ENCODE results near the gene TMEM219.

- no peak for TF ChIP-seq CTCF (IDR thresholded peaks at IDR 0.05)
- no peak for TF ChIP-seq POLR2A (IDR thresholded peaks at IDR 0.05)
- TF ChIP-seq EP300 (IDR thresholded peaks at IDR 0.05): no peak
- no peak for TF ChIP-seq POLR2AphosphoS5 (IDR thresholded peaks at IDR 0.05)
These were observed 27.4 kb downstream of the TMEM219 start for GRCh38 chr16:29989111-29989858.
